Trophoblast cell (in vitro differentiated cells and primary cell): ENCODE results near the gene PTP4A2. TPM values are rescaled to one million over a fixed set of nuclear protein-coding genes. Genes with fewer than 3 reads are reported as not detected.

Source experiments
- DNase-seq, 2 donors: peaks; one replicate each; pipeline ENCODE4 v3.0.0-alpha.2; 2016
- H2AFZ ChIP-seq: 2 replicates; pipeline ENCODE4 v1.6.1; 2013; ENCODE audit warnings: low read length, moderate library complexity, mild to moderate bottlenecking; ENCODE audit not compliant: insufficient read depth, poor library complexity
- H2AK5ac ChIP-seq: 2 replicates; pipeline ENCODE4 v1.6.1; 2013; ENCODE audit warnings: mild to moderate bottlenecking, low read length
- H2BK120ac ChIP-seq: 2 replicates; pipeline ENCODE4 v1.6.1; 2013; ENCODE audit warnings: low read length, mild to moderate bottlenecking, moderate library complexity; ENCODE audit not compliant: insufficient read depth, poor library complexity
- H2BK12ac ChIP-seq: 2 replicates; pipeline ENCODE4 v1.6.1; 2013; ENCODE audit warnings: mild to moderate bottlenecking, low read length, moderate library complexity
- H2BK5ac ChIP-seq: 2 replicates; pipeline ENCODE4 v1.6.1; 2013; ENCODE audit warnings: low read length, low read depth, moderate library complexity, mild to moderate bottlenecking; ENCODE audit not compliant: poor library complexity
- H3K14ac ChIP-seq: 2 replicates; pipeline ENCODE4 v1.6.1; 2013; ENCODE audit warnings: mild to moderate bottlenecking, low read length
- H3K18ac ChIP-seq: 2 replicates; pipeline ENCODE4 v1.6.1; 2013; ENCODE audit warnings: mild to moderate bottlenecking, low read length
- H3K23ac ChIP-seq: 2 replicates; pipeline ENCODE4 v1.6.1; 2013; ENCODE audit warnings: low read length
- H3K27ac ChIP-seq: 2 replicates; pipeline ENCODE4 v1.5.1; 2013; ENCODE audit warnings: low read depth, mild to moderate bottlenecking, inconsistent platforms, low read length, moderate library complexity
- H3K27me3 ChIP-seq: 2 replicates; pipeline ENCODE4 v1.6.1; 2013; ENCODE audit warnings: inconsistent platforms, mild to moderate bottlenecking, low read length, moderate library complexity; ENCODE audit not compliant: insufficient read depth
- H3K36me3 ChIP-seq, 2 experiments: 1 replicate in 1 of 2; 2 replicates in 1 of 2; pipeline ENCODE4 v1.6.1; 2013; ENCODE audit warnings: low read length in 2 of 2, mild to moderate bottlenecking in 2 of 2, moderate library complexity in 1 of 2; ENCODE audit not compliant: insufficient read depth in 2 of 2, control insufficient read depth in 1 of 2
- H3K4ac ChIP-seq: 2 replicates; pipeline ENCODE4 v1.6.1; 2013; ENCODE audit warnings: low read depth, mild to moderate bottlenecking, low read length, moderate library complexity
- H3K4me1 ChIP-seq, 2 experiments: 1 replicate in 1 of 2; 2 replicates in 1 of 2; pipeline ENCODE4 v1.6.1; 2013; ENCODE audit warnings: low read length in 2 of 2, mild to moderate bottlenecking in 2 of 2, moderate library complexity in 1 of 2; ENCODE audit not compliant: insufficient read depth in 2 of 2, control insufficient read depth in 1 of 2
- H3K4me2 ChIP-seq: 2 replicates; pipeline ENCODE4 v1.6.1; 2013; ENCODE audit warnings: inconsistent platforms, mild to moderate bottlenecking, low read length, moderate library complexity
- H3K4me3 ChIP-seq: 2 replicates; pipeline ENCODE4 v1.5.1; 2013; ENCODE audit warnings: mild to moderate bottlenecking, low read depth, low read length, inconsistent platforms
- H3K79me1 ChIP-seq: one replicate; pipeline ENCODE4 v1.6.1; 2013; ENCODE audit warnings: low read length
- H3K79me2 ChIP-seq: 2 replicates; pipeline ENCODE4 v1.6.1; 2013; ENCODE audit warnings: low read length, mild to moderate bottlenecking; ENCODE audit not compliant: control insufficient read depth, insufficient read depth, poor library complexity
- H3K9ac ChIP-seq: 2 replicates; pipeline ENCODE4 v1.6.1; 2013; ENCODE audit warnings: mild to moderate bottlenecking, low read length
- H3K9me3 ChIP-seq: 2 replicates; pipeline ENCODE4 v1.6.1; 2013; ENCODE audit warnings: low read depth, mild to moderate bottlenecking, control low read depth, inconsistent platforms, low read length; ENCODE audit not compliant: insufficient read depth
- H4K12ac ChIP-seq: 2 replicates; pipeline ENCODE4 v1.6.1; 2013; ENCODE audit warnings: low read depth, mild to moderate bottlenecking, low read length, moderate library complexity
- H4K8ac ChIP-seq: 2 replicates; pipeline ENCODE4 v1.6.1; 2013; ENCODE audit warnings: low read depth, mild to moderate bottlenecking, low read length, moderate library complexity
- H4K91ac ChIP-seq: one replicate; pipeline ENCODE4 v1.6.1; 2013; ENCODE audit warnings: low read depth, mild to moderate bottlenecking, low read length, moderate library complexity
- WGBS: extraction: QIAGEN DNeasy Blood & Tissue Kit; methylation state at CpG from one replicate; pipeline ENCODE4 v1.1.7; 2013; ENCODE audit warnings: missing lambda C conversion rate; ENCODE audit not compliant: insufficient read length, insufficient coverage; ENCODE audit errors: extremely low coverage; 5-methylcytosine and 5-hydroxymethylcytosine counted together
- polyA plus RNA-seq: library from polyadenylated mRNA; stranded (reverse); fragments of 200-250 nt; gene quantifications from 2 replicates; pipeline ENCODE4 v1.2.3, GENCODE V29; 2013

The PTP4A2 gene
- polyA plus RNA-seq = 646 and 682 TPM in 2 replicates

- H3K14ac ChIP-seq = peak within 1 kb of the TSS; percentile 98
- H3K36me3 ChIP-seq = no peaks in the 10 kb centered on the region
- no CpG with 5 or more reads among the region's 82 CpGs for WGBS
Measured at GRCh38 chr1:31938184-31938975, at the start of gene PTP4A2. TSS of gene PTP4A2 (minus strand) at chr1:31938368. CDS start at chr1:31919065, 19,303 bp downstream.

DNA sequence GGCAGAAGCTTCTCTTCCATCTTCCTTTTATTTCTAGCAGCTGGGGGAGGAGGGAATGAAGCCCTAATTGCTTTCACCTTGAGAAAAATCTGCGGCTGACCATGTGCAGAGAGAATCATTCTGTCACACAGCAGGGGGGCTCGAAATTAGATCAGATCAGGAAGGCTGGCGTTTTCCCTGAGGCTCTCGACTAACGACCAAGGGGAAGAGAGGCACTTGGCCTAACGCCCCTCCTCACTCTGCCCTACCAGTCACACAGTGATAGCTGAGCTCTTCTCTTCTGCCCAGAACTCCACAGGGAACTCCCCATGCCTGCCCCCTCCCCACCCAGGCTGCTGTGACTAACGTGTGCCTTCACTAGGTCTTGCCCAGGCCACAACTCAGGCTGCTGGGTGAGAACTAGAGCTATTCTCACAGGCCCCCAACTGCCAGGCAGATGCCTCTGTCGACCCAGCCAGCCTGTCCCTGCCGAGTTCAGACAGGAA is 49.0 kb upstream of the PTP4A2 start:
- H4K91ac ChIP-seq = no peak overlapping the region
- no peak overlapping the region for H3K4me2 ChIP-seq
- no peaks in the 10 kb centered on the region for H3K79me2 ChIP-seq
- H2BK5ac ChIP-seq = no peak overlapping the region
- H3K9me3 ChIP-seq = no peaks in the 10 kb centered on the region
- H4K12ac ChIP-seq = no peak overlapping the region
- no peak overlapping the region for H3K9ac ChIP-seq
- no peak overlapping the region for H3K4me3 ChIP-seq
- H3K27me3 ChIP-seq = no peaks in the 10 kb centered on the region
- H3K23ac ChIP-seq = no peak overlapping the region
- H2BK12ac ChIP-seq = no peak overlapping the region
- H3K79me1 ChIP-seq = no peaks in the 10 kb centered on the region
- DNase-seq = no peak
- no CpG with 5 or more reads among the region's 9 CpGs for WGBS
- H3K14ac ChIP-seq = no peak overlapping the region
- no peaks in the 10 kb centered on the region for H3K4me1 ChIP-seq
- H3K36me3 ChIP-seq = no peaks in the 10 kb centered on the region
- no peak overlapping the region for H3K4ac ChIP-seq
- no peak overlapping the region for H2AK5ac ChIP-seq
- no peak overlapping the region for H2AFZ ChIP-seq
- no peak overlapping the region for H2BK120ac ChIP-seq
- H4K8ac ChIP-seq = no peak overlapping the region
- H3K18ac ChIP-seq = no peak overlapping the region
- H3K27ac ChIP-seq = no peak overlapping the region

More at GRCh38 chr1:31938184-31938975, at the start of gene PTP4A2:
- H3K9me3 ChIP-seq = peaks cover 3% of the 10 kb centered on the region
- H3K79me1 ChIP-seq = peaks cover 18% of the 10 kb centered on the region
- H3K4me3 ChIP-seq = peak within 1 kb of the TSS; percentile 98
- H2BK120ac ChIP-seq = peak within 1 kb of the TSS; percentile 81
- peak within 1 kb of the TSS; percentile 57 for H2AK5ac ChIP-seq
- H2BK12ac ChIP-seq = peak within 1 kb of the TSS; percentile 6
- peak within 1 kb of the TSS; percentile 88 for H4K91ac ChIP-seq
- H3K27ac ChIP-seq = peak within 1 kb of the TSS; percentile 93
- peak within 1 kb of the TSS; percentile 95 for H3K18ac ChIP-seq
- H3K9ac ChIP-seq = peak within 1 kb of the TSS; percentile 68
- peaks cover 22% of the 10 kb centered on the region for H3K79me2 ChIP-seq
- H4K8ac ChIP-seq = peak within 1 kb of the TSS; percentile 88
- peak within 1 kb of the TSS; percentile 46 for H4K12ac ChIP-seq
- peak within 1 kb of the TSS; percentile 82 for H2AFZ ChIP-seq
- no peaks in the 10 kb centered on the region for H3K27me3 ChIP-seq
- peak; percentile 92 to 96 for DNase-seq
- H3K4me1 ChIP-seq = peaks cover 8 to 12% of the 10 kb centered on the region in 2 experiments
- H3K4ac ChIP-seq = peak within 1 kb of the TSS; percentile 99
- H2BK5ac ChIP-seq = peak within 1 kb of the TSS; percentile 93
- H3K23ac ChIP-seq = peak within 1 kb of the TSS; percentile 18
- H3K4me2 ChIP-seq = peak within 1 kb of the TSS; percentile 92

GRCh38 chr1:31985430-31985829 is 47.3 kb upstream of the PTP4A2 start:
- no peak overlapping the region for H4K8ac ChIP-seq
- no peak overlapping the region for H2BK120ac ChIP-seq
- H3K23ac ChIP-seq = no peak overlapping the region
- no peak overlapping the region for H2AFZ ChIP-seq
- no peaks in the 10 kb centered on the region for H3K36me3 ChIP-seq
- no peak overlapping the region for H4K12ac ChIP-seq
- H3K9me3 ChIP-seq = no peaks in the 10 kb centered on the region
- H3K4me2 ChIP-seq = no peak overlapping the region
- no peak overlapping the region for H3K9ac ChIP-seq
- no peak overlapping the region for H2BK12ac ChIP-seq
- H3K4me1 ChIP-seq = peaks cover 0 to 3% of the 10 kb centered on the region in 2 experiments
- no peaks in the 10 kb centered on the region for H3K27me3 ChIP-seq
- H2AK5ac ChIP-seq = no peak overlapping the region
- H3K18ac ChIP-seq = no peak overlapping the region
- H2BK5ac ChIP-seq = no peak overlapping the region
- WGBS = no CpG with 5 or more reads among the region's 4 CpGs
- no peak overlapping the region for H3K27ac ChIP-seq
- H3K79me2 ChIP-seq = no peaks in the 10 kb centered on the region
- no peak overlapping the region for H3K4ac ChIP-seq
- no peak overlapping the region for H4K91ac ChIP-seq
- no peak for DNase-seq
- no peak overlapping the region for H3K4me3 ChIP-seq
- H3K79me1 ChIP-seq = no peaks in the 10 kb centered on the region
- H3K14ac ChIP-seq = no peak overlapping the region

DNA sequence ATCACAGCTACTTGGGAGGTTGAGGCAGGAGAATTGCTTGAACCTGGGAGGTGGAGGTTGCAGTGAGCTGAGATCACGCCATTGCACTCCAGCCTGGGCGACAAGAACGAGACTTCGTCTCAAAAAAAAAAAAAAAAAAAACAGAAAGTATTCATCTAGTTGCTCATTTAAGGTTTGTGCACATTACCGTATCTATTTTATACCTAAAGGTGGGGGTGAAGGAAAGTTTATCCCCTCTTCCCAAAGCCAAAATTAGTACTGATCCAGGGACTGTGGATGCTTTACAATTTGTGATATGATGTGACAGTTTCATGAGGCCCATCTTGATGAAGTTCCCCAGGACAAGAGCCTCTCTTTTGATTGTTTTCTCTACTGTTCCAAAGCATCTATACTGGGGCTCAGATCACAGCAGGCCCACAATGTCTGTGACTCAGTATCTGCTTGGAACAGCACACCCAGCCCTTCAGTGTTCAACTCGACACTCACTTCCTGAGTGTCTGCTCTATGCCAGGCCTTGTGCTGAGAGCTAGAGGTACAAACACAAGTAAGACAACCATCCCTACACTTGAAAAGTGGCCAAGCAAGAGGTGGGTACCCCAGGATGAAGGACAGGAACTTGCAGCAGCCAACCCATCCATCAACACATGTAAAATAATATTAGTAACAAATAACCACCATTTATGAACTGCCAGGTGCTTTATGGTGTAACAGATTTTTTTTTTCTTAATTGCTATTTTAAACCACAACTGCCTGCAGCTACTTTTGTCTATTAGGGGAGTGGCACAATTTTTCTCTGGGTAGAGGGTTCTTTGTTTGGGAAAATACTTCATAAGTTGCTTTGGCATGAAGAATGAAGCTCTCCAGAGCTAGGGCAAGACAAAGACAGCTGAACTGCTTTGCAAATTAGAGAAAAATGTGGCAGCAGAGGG is 46.5 kb upstream of the PTP4A2 start:
- no peak overlapping the region for H3K27ac ChIP-seq
- no peak overlapping the region for H3K18ac ChIP-seq
- H2AK5ac ChIP-seq = no peak overlapping the region
- H3K14ac ChIP-seq = no peak overlapping the region
- no peak overlapping the region for H3K4ac ChIP-seq
- H3K36me3 ChIP-seq = no peaks in the 10 kb centered on the region
- no peak for DNase-seq
- H2BK5ac ChIP-seq = no peak overlapping the region
- no peaks in the 10 kb centered on the region for H3K27me3 ChIP-seq
- no peaks in the 10 kb centered on the region for H3K79me2 ChIP-seq
- H3K9ac ChIP-seq = no peak overlapping the region
- H3K79me1 ChIP-seq = no peaks in the 10 kb centered on the region
- no peak overlapping the region for H3K4me3 ChIP-seq
- no peak overlapping the region for H2BK120ac ChIP-seq
- H2BK12ac ChIP-seq = no peak overlapping the region
- H3K9me3 ChIP-seq = no peaks in the 10 kb centered on the region
- no peak overlapping the region for H4K12ac ChIP-seq
- no CpG with 5 or more reads among the region's 6 CpGs for WGBS
- no peak overlapping the region for H2AFZ ChIP-seq
- peaks cover 0 to 3% of the 10 kb centered on the region in 2 experiments for H3K4me1 ChIP-seq
- H4K91ac ChIP-seq = no peak overlapping the region
- no peak overlapping the region for H3K4me2 ChIP-seq
- no peak overlapping the region for H4K8ac ChIP-seq
- no peak overlapping the region for H3K23ac ChIP-seq
